Right atrium auricular region (tissue), 2 donors: Measurements from ENCODE around the gene CENPO. TPM values are rescaled to one million over a fixed set of nuclear protein-coding genes. Genes with fewer than 3 reads are reported as not detected.

Source experiments
- DNase-seq: peaks from one replicate; pipeline ENCODE4 v3.0.0-alpha.2; 2019; ENCODE audit warnings: low spot score
- H3K27ac ChIP-seq, 2 donors: fragments of 200-600 bp; sonication (generic); 1 replicate in 1 of 2; 2 replicates in 1 of 2; pipeline ENCODE4 v1.5.1; 2016 to 2019
- H3K27me3 ChIP-seq, 2 donors: fragments of 200-600 bp; sonication (generic); one replicate each; pipeline versions ENCODE4 v1.5.1 to v1.6.0; 2017 to 2019
- H3K36me3 ChIP-seq: fragments of 200-600 bp; sonication (generic); one replicate; pipeline ENCODE4 v1.5.1; 2016
- H3K4me1 ChIP-seq, 2 donors: fragments of 200-600 bp; sonication (generic); one replicate each; pipeline versions ENCODE4 v1.5.1 to v1.6.0; 2017 to 2019
- H3K4me3 ChIP-seq, 2 donors: fragments of 200-600 bp; sonication (generic); 1 replicate in 1 of 2; 2 replicates in 1 of 2; pipeline ENCODE4 v1.5.1; 2017 to 2019; ENCODE audit warnings: mild to moderate bottlenecking in 1 of 2, moderate library complexity in 1 of 2
- H3K9me3 ChIP-seq, 2 donors: fragments of 200-600 bp; sonication (generic); one replicate each; pipeline ENCODE4 v1.5.1; 2019
- total RNA-seq, 2 donors: library from RNA; depleted of rRNA; stranded (reverse); fragments of >200 nt; gene quantifications; one replicate each; pipeline ENCODE4 v1.1.0, GENCODE V29; 2016
- TF ChIP-seq, protein P1 (sequence below), 2 donors: fragments of 200-600 bp; sonication (generic); IDR thresholded peaks; one replicate each; pipeline ENCODE4 v1.5.1; 2019; ENCODE audit warnings: antibody characterized with exemption in 2 of 2

Gene CENPO
- total RNA-seq, 2 donors from 2014 or later = 1.2 to 1.7 TPM

GRCh38 chr2:24771764-24772586 lies 21.2 kb upstream of the CENPO start:
- TF ChIP-seq, protein P1, sequence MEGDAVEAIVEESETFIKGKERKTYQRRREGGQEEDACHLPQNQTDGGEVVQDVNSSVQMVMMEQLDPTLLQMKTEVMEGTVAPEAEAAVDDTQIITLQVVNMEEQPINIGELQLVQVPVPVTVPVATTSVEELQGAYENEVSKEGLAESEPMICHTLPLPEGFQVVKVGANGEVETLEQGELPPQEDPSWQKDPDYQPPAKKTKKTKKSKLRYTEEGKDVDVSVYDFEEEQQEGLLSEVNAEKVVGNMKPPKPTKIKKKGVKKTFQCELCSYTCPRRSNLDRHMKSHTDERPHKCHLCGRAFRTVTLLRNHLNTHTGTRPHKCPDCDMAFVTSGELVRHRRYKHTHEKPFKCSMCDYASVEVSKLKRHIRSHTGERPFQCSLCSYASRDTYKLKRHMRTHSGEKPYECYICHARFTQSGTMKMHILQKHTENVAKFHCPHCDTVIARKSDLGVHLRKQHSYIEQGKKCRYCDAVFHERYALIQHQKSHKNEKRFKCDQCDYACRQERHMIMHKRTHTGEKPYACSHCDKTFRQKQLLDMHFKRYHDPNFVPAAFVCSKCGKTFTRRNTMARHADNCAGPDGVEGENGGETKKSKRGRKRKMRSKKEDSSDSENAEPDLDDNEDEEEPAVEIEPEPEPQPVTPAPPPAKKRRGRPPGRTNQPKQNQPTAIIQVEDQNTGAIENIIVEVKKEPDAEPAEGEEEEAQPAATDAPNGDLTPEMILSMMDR (IDR thresholded peaks at IDR 0.05) = no peak
- H3K36me3 ChIP-seq = no peaks in the 10 kb centered on the region

GRCh38 chr2:24774373-24774772 lies 18.9 kb upstream of the CENPO start:
- DNase-seq = no peak
- Histone ChIP-seq H3K4me1 (no peaks in the 10 kb centered on the region), H3K27me3 (no peaks in the 10 kb centered on the region), H3K36me3 (no peaks in the 10 kb centered on the region), H3K9me3 (no peaks in the 10 kb centered on the region), H3K27ac (no peak overlapping the region), H3K4me3 (no peak overlapping the region)
- TF ChIP-seq, protein P1 (IDR thresholded peaks at IDR 0.05) = no peak

More at GRCh38 chr2:24771764-24772586, 21.2 kb upstream of the CENPO start:
- no peak for DNase-seq
- Histone ChIP-seq H3K4me3 (no peak overlapping the region), H3K4me1 (peaks cover 0 to 6% of the 10 kb centered on the region in 2 donors), H3K9me3 (no peaks in the 10 kb centered on the region), H3K27ac (no peak overlapping the region), H3K27me3 (no peaks in the 10 kb centered on the region)

DNA sequence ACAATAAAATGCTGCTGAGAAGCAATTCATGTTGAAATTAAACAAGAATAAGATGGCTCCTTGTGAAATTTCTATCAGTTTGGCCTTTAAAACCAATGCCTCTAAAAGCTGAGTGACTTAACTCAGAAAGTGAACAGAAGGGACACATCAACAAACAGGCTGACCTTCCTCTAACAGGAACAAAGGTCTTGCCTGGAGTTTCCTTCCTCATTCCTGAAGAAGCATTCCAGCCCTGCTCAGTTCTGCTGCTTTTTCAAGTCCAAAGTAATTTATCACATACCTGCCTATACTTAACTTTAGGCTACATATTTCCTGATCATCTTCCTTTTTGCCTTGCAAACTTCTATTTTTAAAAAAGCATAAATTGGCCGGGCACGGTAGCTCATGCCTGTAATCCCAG lies 14.1 kb upstream of the CENPO start:
- no peak overlapping the region for H3K27ac ChIP-seq
- no peaks in the 10 kb centered on the region for H3K36me3 ChIP-seq
- H3K4me3 ChIP-seq = no peak overlapping the region
- H3K27me3 ChIP-seq = no peaks in the 10 kb centered on the region
- no peak for DNase-seq
- no peaks in the 10 kb centered on the region for H3K9me3 ChIP-seq
- TF ChIP-seq, protein P1 (IDR thresholded peaks at IDR 0.05) = no peak
- H3K4me1 ChIP-seq = no peaks in the 10 kb centered on the region

GRCh38 chr2:24783641-24784040 lies 9.6 kb upstream of the CENPO start:
- H3K27ac ChIP-seq = no peak overlapping the region
- no peaks in the 10 kb centered on the region for H3K9me3 ChIP-seq
- H3K27me3 ChIP-seq = no peaks in the 10 kb centered on the region
- DNase-seq = no peak
- H3K36me3 ChIP-seq = no peaks in the 10 kb centered on the region
- no peaks in the 10 kb centered on the region for H3K4me1 ChIP-seq
- no peak overlapping the region for H3K4me3 ChIP-seq
- TF ChIP-seq, protein P1 (IDR thresholded peaks at IDR 0.05) = no peak

DNA sequence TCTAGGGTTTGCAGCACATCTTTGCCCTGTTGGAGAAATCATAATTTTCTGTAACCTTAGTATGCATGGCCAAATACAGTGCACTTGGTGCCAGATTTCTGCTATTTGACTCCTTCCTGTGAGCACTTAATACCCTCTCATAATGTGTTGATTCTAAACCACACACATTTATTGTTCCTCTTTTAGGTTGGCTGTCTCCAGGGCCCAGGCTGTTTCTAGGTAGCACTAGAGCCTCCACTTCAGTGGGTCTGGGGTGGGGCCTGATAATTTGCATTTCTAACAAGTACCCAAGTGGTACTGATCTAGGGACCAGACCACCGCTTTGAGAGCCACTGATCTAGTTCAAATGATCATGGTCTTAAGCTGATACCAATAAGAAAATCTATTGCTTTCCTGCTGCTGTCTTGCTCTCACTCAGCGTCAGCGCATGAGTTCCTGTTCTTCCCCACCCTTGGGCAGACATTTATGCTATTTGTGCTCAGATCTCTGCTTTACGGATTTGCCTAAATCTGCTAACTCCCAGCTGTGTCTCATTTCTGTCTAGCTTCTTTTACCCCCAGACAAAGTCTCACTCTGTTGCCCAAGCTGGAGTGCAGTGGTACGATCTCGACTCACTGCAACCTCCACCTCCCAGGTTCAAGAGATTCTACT lies 7.4 kb upstream of the CENPO start:
- Histone ChIP-seq H3K4me3 (no peak overlapping the region), H3K27me3 (no peaks in the 10 kb centered on the region), H3K9me3 (no peaks in the 10 kb centered on the region), H3K27ac (no peak overlapping the region), H3K36me3 (no peaks in the 10 kb centered on the region), H3K4me1 (no peaks in the 10 kb centered on the region)
- no peak for DNase-seq
- TF ChIP-seq, protein P1 (IDR thresholded peaks at IDR 0.05) = no peak
